ENCODE data around the gene BMI1. TPM values are rescaled to one million over a fixed set of nuclear protein-coding genes. Genes with fewer than 3 reads are reported as not detected.

BMI1 gene
- total RNA-seq, 4 donors from 2014 or later, result 15.6 to 47.9 (median 17.6) TPM

GRCh38 chr10:22372298-22372697, 51.4 kb downstream of the BMI1 start:
- H3K36me3 ChIP-seq, result no peaks in the 10 kb centered on the region
- no peak overlapping the region for H3K27ac ChIP-seq
- no peak for DNase-seq
- no peaks in the 10 kb centered on the region for H3K27me3 ChIP-seq
- no peak overlapping the region for H3K4me3 ChIP-seq
- H3K9me3 ChIP-seq, result no peaks in the 10 kb centered on the region
- TF ChIP-seq CTCF (IDR thresholded peaks at IDR 0.05) (no peak), POLR2A (IDR thresholded peaks at IDR 0.05) (no peak)
- no peaks in the 10 kb centered on the region for H3K4me1 ChIP-seq

GRCh38 chr10:22372917-22373316, 52.0 kb downstream of the BMI1 start:
- Histone ChIP-seq H3K9me3 (no peaks in the 10 kb centered on the region), H3K27me3 (no peaks in the 10 kb centered on the region), H3K27ac (no peak overlapping the region), H3K4me1 (no peaks in the 10 kb centered on the region), H3K4me3 (no peak overlapping the region), H3K36me3 (no peaks in the 10 kb centered on the region)
- DNase-seq, result no peak
- TF ChIP-seq POLR2A (IDR thresholded peaks at IDR 0.05) (no peak), CTCF (IDR thresholded peaks at IDR 0.05) (no peak)

GRCh38 chr10:22374489-22375126, 53.7 kb downstream of the BMI1 start:
- no peak for DNase-seq

DNA sequence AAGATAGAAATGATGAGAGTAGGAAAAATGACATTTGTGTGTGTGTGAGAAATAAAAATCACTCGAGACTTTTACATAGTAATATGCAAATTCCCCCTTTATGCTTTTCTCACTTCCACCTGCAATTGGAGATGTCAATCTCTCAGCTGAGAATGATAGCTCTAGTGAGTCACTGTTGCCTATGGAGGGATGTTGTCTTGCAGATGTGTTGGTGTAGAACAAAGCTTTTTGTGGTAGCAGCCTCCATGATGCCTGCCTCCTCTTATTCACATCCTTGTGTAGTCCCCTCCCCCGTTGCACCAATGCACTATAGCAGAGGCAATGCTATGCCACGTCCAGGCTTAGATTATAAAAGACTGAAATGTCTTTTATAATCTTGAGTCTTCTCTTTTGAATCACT, 58.2 kb downstream of the BMI1 start:
- no peaks in the 10 kb centered on the region for H3K9me3 ChIP-seq
- no peaks in the 10 kb centered on the region for H3K27me3 ChIP-seq
- no peak for DNase-seq
- no peaks in the 10 kb centered on the region for H3K36me3 ChIP-seq
- no peak overlapping the region for H3K4me3 ChIP-seq
- H3K4me1 ChIP-seq, result no peaks in the 10 kb centered on the region
- no peak overlapping the region for H3K27ac ChIP-seq
- TF ChIP-seq POLR2A (IDR thresholded peaks at IDR 0.05) (no peak), CTCF (IDR thresholded peaks at IDR 0.05) (no peak)

More at GRCh38 chr10:22374489-22375126, 53.7 kb downstream of the BMI1 start:
- Histone ChIP-seq H3K27me3 (no peaks in the 10 kb centered on the region), H3K36me3 (no peaks in the 10 kb centered on the region), H3K4me3 (no peak overlapping the region), H3K4me1 (no peaks in the 10 kb centered on the region), H3K9me3 (no peaks in the 10 kb centered on the region), H3K27ac (no peak overlapping the region)
- TF ChIP-seq CTCF (IDR thresholded peaks at IDR 0.05) (no peak), POLR2A (IDR thresholded peaks at IDR 0.05) (no peak)

Small RNA genes lying within 50 kb of the gene (small RNA-seq; reads per million reads assigned to genes)
- 0 reads per million in 2 donors for gene AL158211.3

Other genes with a start within 250 kb of the BMI1 start
- gene EBLN1, start 103.1 kb upstream of the BMI1 start, total RNA-seq, result not detected
- gene COMMD3, start 4.7 kb upstream of the BMI1 start, total RNA-seq, result 100 to 1,000 TPM in 1 of 4 donors, 10 to 100 TPM in 3; 23.0 to 113 (median 36.6) TPM
- gene SPAG6, start 24.4 kb downstream of the BMI1 start, total RNA-seq, result not detected

Measured in Peyer's patch (tissue), 4 donors.